Activated naive CD4-positive, alpha-beta T cell treated with anti-CD3 and anti-CD28 coated beads, Interleukin-2, amount 10 ng/mL, durations not matched to agents 5 hours and 36 hours (primary cell): ENCODE results near the gene SPINT2. TPM values are rescaled to one million over a fixed set of nuclear protein-coding genes. Genes with fewer than 3 reads are reported as not detected.

ENCODE experiments used
- total RNA-seq, 2 experiments: library from RNA; stranded (reverse); gene quantifications; one replicate each; pipeline ENCODE4 v1.2.3, GENCODE V29; 2021

Gene SPINT2, protein sequence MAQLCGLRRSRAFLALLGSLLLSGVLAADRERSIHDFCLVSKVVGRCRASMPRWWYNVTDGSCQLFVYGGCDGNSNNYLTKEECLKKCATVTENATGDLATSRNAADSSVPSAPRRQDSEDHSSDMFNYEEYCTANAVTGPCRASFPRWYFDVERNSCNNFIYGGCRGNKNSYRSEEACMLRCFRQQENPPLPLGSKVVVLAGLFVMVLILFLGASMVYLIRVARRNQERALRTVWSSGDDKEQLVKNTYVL
- total RNA-seq: 10 to 100 TPM; 12.6 to 12.7 TPM

DNA sequence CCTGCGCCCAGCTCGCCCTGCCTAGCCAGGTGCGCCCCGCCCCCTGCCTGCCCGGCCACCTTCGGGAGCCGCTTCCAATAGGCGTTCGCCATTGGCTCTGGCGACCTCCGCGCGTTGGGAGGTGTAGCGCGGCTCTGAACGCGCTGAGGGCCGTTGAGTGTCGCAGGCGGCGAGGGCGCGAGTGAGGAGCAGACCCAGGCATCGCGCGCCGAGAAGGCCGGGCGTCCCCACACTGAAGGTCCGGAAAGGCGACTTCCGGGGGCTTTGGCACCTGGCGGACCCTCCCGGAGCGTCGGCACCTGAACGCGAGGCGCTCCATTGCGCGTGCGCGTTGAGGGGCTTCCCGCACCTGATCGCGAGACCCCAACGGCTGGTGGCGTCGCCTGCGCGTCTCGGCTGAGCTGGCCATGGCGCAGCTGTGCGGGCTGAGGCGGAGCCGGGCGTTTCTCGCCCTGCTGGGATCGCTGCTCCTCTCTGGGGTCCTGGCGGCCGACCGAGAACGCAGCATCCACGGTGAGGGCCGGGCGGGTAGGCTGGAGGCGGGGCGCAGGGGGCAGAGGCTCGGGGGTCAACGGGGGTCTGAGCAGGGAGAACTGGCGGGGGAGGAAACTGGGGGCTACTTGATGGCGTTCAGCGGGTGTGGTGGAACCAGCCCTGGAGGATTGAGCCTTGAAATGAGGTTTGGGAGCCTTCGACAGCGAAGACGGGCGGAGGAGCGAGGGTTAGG is at the start of gene SPINT2:
Gene SPINT2, plus strand, starts transcription at position 88 of the 727 bp plus-strand sequence. Its CDS starts 320 bp downstream, at position 408.

DNA sequence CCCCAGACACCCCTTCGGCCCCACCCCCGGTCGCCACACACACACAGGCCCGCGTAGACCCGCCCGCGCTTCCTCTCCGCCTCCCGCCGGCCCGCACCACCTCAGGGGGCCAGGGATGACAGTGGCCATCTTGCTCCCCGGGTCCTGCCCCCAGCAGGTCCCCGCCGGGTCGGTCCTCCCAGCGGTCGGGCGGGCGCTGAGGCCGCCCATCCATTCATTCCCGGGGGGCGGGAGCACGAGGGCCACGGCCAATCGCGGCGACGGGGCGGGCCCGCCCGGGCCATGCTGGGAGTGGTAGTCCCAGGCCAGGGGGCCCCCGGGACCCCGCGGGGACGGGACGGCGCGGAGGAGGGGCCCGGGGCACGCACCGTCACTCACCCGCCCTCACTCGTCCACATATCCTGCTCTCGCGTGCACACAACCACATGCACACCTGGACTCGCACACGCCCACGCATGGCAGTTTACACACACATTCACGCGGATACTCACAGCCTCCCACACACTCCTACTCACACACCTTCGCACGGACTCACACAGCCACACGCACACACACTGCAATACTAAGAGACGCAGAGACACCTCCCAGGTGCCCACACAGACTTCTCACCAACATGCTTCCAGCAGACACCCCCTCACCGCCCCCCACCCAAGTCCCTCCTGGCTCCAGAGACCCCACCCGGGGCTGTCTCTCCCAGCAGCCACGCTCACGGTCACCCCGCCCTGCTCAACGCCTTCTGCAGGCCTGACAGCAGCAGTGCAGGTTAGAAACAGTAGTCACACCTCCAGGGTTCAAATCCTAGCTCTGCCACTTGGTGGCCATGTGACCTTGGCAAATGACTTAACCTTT is 40.1 kb upstream of the SPINT2 start, which contains the start of gene DPF1:
Gene DPF1, minus strand, starts transcription at position 209 of the 849 bp plus-strand sequence. Its CDS starts 80 bp downstream, at position 129.

DNA sequence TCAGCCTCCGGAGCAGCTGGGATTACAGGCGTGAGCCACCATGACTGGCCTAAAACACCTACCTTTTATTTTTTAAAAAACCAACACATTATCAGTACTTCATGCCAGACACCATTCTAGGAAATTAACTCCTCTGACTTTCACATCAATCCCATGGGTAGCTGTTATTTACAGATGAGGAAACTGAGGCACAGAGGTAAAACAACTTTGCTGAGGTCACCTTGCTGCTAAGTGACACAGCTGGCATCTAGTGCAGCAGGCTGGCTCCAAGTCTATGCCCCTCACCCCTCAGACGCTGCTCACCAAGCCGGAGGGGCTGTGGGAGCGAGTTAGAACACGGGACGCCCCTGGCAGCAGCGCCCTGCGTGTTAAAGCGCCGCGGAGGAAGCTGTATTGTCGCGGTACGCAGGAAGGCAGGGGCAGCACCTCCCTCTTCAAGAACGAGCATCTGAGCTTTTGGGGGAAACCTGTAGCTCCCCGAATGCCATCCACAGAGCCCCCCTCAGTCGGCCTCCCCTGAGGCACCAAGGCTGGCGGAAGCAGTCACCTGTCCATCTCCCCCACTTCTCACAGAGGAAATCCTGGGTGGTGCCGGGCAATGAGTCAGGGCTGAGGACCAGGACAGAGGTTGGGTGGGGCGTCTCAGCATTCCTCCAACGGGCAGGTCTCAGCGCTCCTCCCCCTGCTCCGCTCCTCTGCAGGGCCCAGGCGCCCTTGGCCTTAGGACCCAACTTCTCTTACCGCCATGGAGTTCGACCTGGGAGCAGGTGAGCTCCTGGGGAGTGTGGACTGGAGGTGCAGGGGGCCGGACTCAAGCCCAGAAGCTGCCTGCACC is 39.4 kb downstream of the SPINT2 start, which contains the start of gene C19orf33:
Gene C19orf33, plus strand, starts transcription at position 735 of the 835 bp plus-strand sequence. Its CDS starts 11 bp downstream, at position 746.

DNA sequence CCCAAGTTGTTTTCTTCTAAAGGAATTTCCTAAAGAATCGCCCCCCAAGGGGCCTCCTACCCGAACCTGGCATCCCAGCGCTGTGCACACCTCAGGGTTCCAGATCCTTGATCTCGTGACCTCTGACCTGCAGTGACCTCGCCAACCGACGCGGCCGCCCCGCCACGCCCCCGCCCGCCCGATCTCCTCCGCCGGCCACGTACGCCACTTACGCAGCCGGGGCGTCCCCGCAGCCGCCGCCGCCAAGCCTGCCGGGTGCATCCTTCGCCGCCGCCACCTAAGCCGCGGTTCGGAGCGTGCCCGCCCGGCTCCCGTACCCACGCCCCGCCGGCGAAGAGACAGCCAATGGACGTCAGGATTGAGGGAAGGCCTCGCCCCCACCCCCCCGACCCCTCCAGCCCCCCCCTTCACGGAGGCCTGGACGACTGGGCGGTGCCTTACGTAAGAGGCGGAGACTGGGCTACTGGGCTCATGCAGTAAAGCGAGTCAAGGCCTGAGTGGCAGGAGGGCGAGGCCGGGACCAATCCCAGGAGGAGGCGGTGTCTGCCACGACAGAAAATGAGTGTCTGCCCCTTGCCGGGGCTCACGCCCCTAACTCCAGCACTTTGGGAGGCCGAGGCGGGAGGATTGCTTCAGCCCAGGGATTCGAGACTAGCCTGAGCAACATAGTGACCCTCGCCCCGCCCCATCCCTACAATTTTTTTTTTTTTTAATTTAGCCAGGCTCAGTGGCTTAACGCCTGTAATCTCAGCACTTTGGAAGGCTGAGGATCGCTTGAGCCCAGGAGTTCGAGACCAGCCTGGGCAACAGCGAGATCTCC is 51.5 kb downstream of the SPINT2 start, which contains the start of gene YIF1B:
Gene YIF1B, minus strand, starts transcription at position 291 of the 820 bp plus-strand sequence. Its CDS starts 30 bp downstream, at position 261.

DNA sequence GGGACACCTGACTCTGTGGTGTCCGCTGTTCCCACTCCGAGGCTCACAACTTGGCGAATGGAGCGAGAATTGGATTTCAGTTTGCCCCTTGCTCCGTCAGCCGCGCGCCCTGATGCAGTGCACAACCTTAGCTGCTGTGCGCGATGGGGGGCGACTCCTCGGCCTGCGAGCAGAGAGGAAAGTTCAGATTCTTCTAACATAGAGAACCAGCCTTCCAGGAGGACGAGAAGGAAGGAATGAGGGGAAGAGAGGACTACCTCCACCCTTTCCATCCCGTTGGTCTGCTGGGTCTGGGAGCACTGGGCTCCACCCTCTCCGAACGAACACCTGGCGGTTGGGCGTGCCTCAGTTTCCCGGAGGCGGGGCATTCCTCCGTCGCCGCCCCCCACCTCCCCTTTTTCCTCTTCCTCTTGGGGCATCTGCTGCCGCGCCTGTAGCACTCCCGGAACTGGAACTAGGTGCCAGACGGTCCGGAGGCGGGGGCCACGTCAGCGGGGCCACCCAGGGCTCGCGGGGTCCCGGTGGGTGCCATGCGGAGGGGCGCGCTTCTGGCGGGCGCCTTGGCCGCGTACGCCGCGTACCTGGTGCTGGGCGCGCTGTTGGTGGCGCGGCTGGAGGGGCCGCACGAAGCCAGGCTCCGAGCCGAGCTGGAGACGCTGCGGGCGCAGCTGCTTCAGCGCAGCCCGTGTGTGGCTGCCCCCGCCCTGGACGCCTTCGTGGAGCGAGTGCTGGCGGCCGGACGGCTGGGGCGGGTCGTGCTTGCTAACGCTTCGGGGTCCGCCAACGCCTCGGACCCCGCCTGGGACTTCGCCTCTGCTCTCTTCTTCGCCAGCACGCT is 55.3 kb downstream of the SPINT2 start, which contains the start of gene KCNK6:
Gene KCNK6, plus strand, starts transcription at position 425 of the 838 bp plus-strand sequence. Its CDS starts 106 bp downstream, at position 531.

Other genes with a start within 250 kb of the SPINT2 start
- gene DPF1, start 40.4 kb upstream of the SPINT2 start, total RNA-seq: 1 to 10 TPM in 1 of 2 experiments, under 1 TPM in 1; 0.51 to 1.0 TPM
- gene PPP1R14A, start 8.2 kb upstream of the SPINT2 start, total RNA-seq: not detected
- not detected for gene C19orf33, start 39.7 kb downstream of the SPINT2 start, total RNA-seq
- 10 to 100 TPM; 54.9 to 60.0 TPM for gene YIF1B, start 51.4 kb downstream of the SPINT2 start, total RNA-seq
- 10 to 100 TPM; 13.5 to 14.5 TPM for gene KCNK6, start 55.3 kb downstream of the SPINT2 start, total RNA-seq
- gene CATSPERG, start 71.3 kb downstream of the SPINT2 start, total RNA-seq: 1 to 10 TPM; 4.4 to 4.7 TPM
- gene PSMD8, start 110.0 kb downstream of the SPINT2 start, total RNA-seq: 100 to 1,000 TPM; 143 to 145 TPM
- gene GGN, start 123.5 kb downstream of the SPINT2 start, total RNA-seq: under 1 TPM; 0.12 to 0.18 TPM
- gene SPRED3, start 124.1 kb downstream of the SPINT2 start, total RNA-seq: 1 to 10 TPM; 1.8 to 2.6 TPM
- gene FAM98C, start 138.5 kb downstream of the SPINT2 start, total RNA-seq: 10 to 100 TPM; 29.4 to 32.9 TPM
- gene RASGRP4, start 161.6 kb downstream of the SPINT2 start, total RNA-seq: 1 to 10 TPM; 1.0 to 1.4 TPM
- gene RYR1, start 169.1 kb downstream of the SPINT2 start, total RNA-seq: 1 to 10 TPM; 1.2 to 1.8 TPM